IMR-90 (cell line): ENCODE results near the gene OR52K1. TPM values are rescaled to one million over a fixed set of nuclear protein-coding genes. Genes with fewer than 3 reads are reported as not detected.

ENCODE experiments used
- ATAC-seq: fragments of 200-7000 bp; cut with Tn5 transposase; 2 replicates; pipeline ENCODE4 v1.9.1; 2020; ENCODE audit warnings: low read depth, mild to moderate bottlenecking, moderate library complexity
- BruUV-seq: library from RNA; stranded (reverse); fragments of 400-500 nt; replicated peaks from 2 replicates; lab custom pipeline; 2021; lab: Mats Ljungman, UMichigan
- CTCF ChIA-PET: fragments of 300-600 bp; formaldehyde crosslinking; extraction: SDS; loops from one replicate; lab custom pipeline; 2021; ENCODE audit warnings: antibody characterized with exemption; lab: Yijun Ruan, JAX
- POLR2A ChIA-PET: fragments of 300-600 bp; sonication (Branson Sonifier 250); formaldehyde crosslinking; loops from one replicate; lab custom pipeline; 2022; ENCODE audit warnings: antibody characterized with exemption; ENCODE audit not compliant: unreplicated experiment; lab: Charles Lee
- DNase-seq: peaks from one replicate; pipeline ENCODE4 v3.0.0; 2013
- H2AFZ ChIP-seq: replicated peaks from 2 replicates; pipeline ENCODE3; 2013; ENCODE audit warnings: low read length, mild to moderate bottlenecking; ENCODE audit not compliant: poor library complexity
- H2AK5ac ChIP-seq: 2 replicates; pipeline ENCODE4 v1.6.1; 2013; ENCODE audit warnings: low read depth, low read length, inconsistent platforms
- H2AK9ac ChIP-seq: replicated peaks from 2 replicates; pipeline ENCODE3; 2013; ENCODE audit warnings: mild to moderate bottlenecking, low read depth, low read length, moderate library complexity; ENCODE audit not compliant: poor library complexity
- H2BK120ac ChIP-seq: 2 replicates; pipeline ENCODE4 v1.6.1; 2013; ENCODE audit warnings: low read depth, low read length, inconsistent platforms
- H2BK15ac ChIP-seq: 3 replicates; pipeline ENCODE4 v1.6.1; 2013; ENCODE audit warnings: low read depth, low read length, inconsistent platforms
- H2BK20ac ChIP-seq: 2 replicates; pipeline ENCODE4 v1.6.1; 2013; ENCODE audit warnings: low read depth, mild to moderate bottlenecking, inconsistent platforms, low read length, moderate library complexity
- H2BK5ac ChIP-seq: 2 replicates; pipeline ENCODE4 v1.6.1; 2013; ENCODE audit warnings: mild to moderate bottlenecking, low read depth, low read length, inconsistent platforms; ENCODE audit not compliant: poor library complexity, severe bottlenecking
- H3K14ac ChIP-seq: replicated peaks from 2 replicates; pipeline ENCODE4 v1.6.1; 2013; ENCODE audit warnings: low read depth, low read length, inconsistent platforms
- H3K18ac ChIP-seq: 2 replicates; pipeline ENCODE4 v1.6.1; 2013; ENCODE audit warnings: low read depth, low read length, control low read depth
- H3K23ac ChIP-seq: 2 replicates; pipeline ENCODE4 v1.6.1; 2013; ENCODE audit warnings: low read depth, low read length, inconsistent platforms
- H3K27ac ChIP-seq: 2 replicates; pipeline ENCODE4 v1.5.1; 2013; ENCODE audit warnings: mild to moderate bottlenecking, control low read depth, low read length; ENCODE audit not compliant: insufficient read depth
- H3K27me3 ChIP-seq: 2 replicates; pipeline ENCODE4 v1.6.1; 2013; ENCODE audit warnings: low read length; ENCODE audit not compliant: control insufficient read depth, insufficient read depth
- H3K36me3 ChIP-seq: 2 replicates; pipeline ENCODE4 v1.6.1; 2013; ENCODE audit warnings: low read length, mixed read lengths; ENCODE audit not compliant: control insufficient read depth, insufficient read depth
- H3K4ac ChIP-seq: 2 replicates; pipeline ENCODE4 v1.6.1; 2013; ENCODE audit warnings: low read depth, low read length, inconsistent platforms
- H3K4me1 ChIP-seq: 2 replicates; pipeline ENCODE4 v1.6.1; 2013; ENCODE audit warnings: low read length, mixed read lengths; ENCODE audit not compliant: control insufficient read depth, insufficient read depth
- H3K4me2 ChIP-seq: 2 replicates; pipeline ENCODE4 v1.6.1; 2013; ENCODE audit warnings: low read depth, mild to moderate bottlenecking, control low read depth, low read length, moderate library complexity
- H3K4me3 ChIP-seq: 2 replicates; pipeline ENCODE4 v1.5.1; 2013; ENCODE audit warnings: low read depth, mild to moderate bottlenecking, control low read depth, low read length, moderate library complexity; ENCODE audit not compliant: insufficient read depth
- H3K56ac ChIP-seq: 2 replicates; pipeline ENCODE4 v1.6.1; 2013; ENCODE audit warnings: low read length, inconsistent platforms; ENCODE audit not compliant: insufficient read depth; ENCODE audit errors: extremely low read depth
- H3K79me1 ChIP-seq, 2 experiments: 2 replicates each; pipeline ENCODE4 v1.6.1; 2013; ENCODE audit warnings: low read length in 2 of 2, inconsistent platforms in 1 of 2, low read depth in 1 of 2
- H3K9ac ChIP-seq: 2 replicates; pipeline ENCODE4 v1.6.1; 2013; ENCODE audit warnings: low read depth, low read length, control low read depth
- H3K9me1 ChIP-seq: 2 replicates; pipeline ENCODE4 v1.6.1; 2013; ENCODE audit warnings: low read length, inconsistent platforms; ENCODE audit not compliant: insufficient read depth
- H3K9me3 ChIP-seq: 2 replicates; pipeline ENCODE4 v1.6.1; 2013; ENCODE audit warnings: low read length; ENCODE audit not compliant: control insufficient read depth, insufficient read depth
- H4K20me1 ChIP-seq: 2 replicates; pipeline ENCODE4 v1.6.1; 2013; ENCODE audit warnings: low read length, inconsistent platforms; ENCODE audit not compliant: insufficient read depth
- H4K5ac ChIP-seq: 2 replicates; pipeline ENCODE4 v1.6.1; 2013; ENCODE audit warnings: mild to moderate bottlenecking, low read depth, low read length, control low read depth
- H4K8ac ChIP-seq, 2 experiments: 2 replicates each; pipeline ENCODE4 v1.6.1; 2013; ENCODE audit warnings: low read depth in 2 of 2, low read length in 2 of 2, control low read depth in 1 of 2, inconsistent platforms in 1 of 2
- H4K91ac ChIP-seq: 2 replicates; pipeline ENCODE4 v1.6.1; 2013; ENCODE audit warnings: low read depth, low read length, inconsistent platforms; ENCODE audit not compliant: insufficient read depth
- BHLHE40 ChIP-seq: fragments of 150-350 bp; IDR thresholded peaks from 2 replicates; pipeline ENCODE4 v1.6.1; 2016; ENCODE audit warnings: mild to moderate bottlenecking, low read depth, low read length
- CHD1 ChIP-seq: IDR thresholded peaks from 2 replicates; pipeline ENCODE4 v1.6.1; 2012; ENCODE audit warnings: low read depth, low read length, improper control_type of control experiment
- ELK1 ChIP-seq: fragments of 150-350 bp; IDR thresholded peaks from 2 replicates; pipeline ENCODE4 v1.6.1; 2016; ENCODE audit warnings: low read depth, mild to moderate bottlenecking, low read length, moderate library complexity, borderline replicate concordance
- FOS ChIP-seq: fragments of 150-350 bp; IDR thresholded peaks from 2 replicates; pipeline ENCODE4 v1.6.1; 2016; ENCODE audit warnings: low read depth, low read length
- MAFK ChIP-seq: IDR thresholded peaks from 2 replicates; pipeline ENCODE4 v1.6.1; 2012; ENCODE audit warnings: low read depth, low read length, improper control_type of control experiment
- MAZ ChIP-seq: IDR thresholded peaks from 2 replicates; pipeline ENCODE4 v1.6.1; 2012; ENCODE audit warnings: low read depth, mild to moderate bottlenecking, low read length, improper control_type of control experiment, moderate library complexity, borderline replicate concordance
- MXI1 ChIP-seq: IDR thresholded peaks from 2 replicates; pipeline ENCODE4 v1.6.1; 2012; ENCODE audit warnings: low read depth, mild to moderate bottlenecking, low read length, moderate library complexity, borderline replicate concordance
- NFE2L2 ChIP-seq: fragments of 150-350 bp; IDR thresholded peaks from 2 replicates; pipeline ENCODE4 v1.6.1; 2016; ENCODE audit warnings: low read depth, mild to moderate bottlenecking, low read length
- POLR2A ChIP-seq: IDR thresholded peaks from 2 replicates; pipeline ENCODE4 v1.6.1; 2012; ENCODE audit warnings: mild to moderate bottlenecking, low read depth, low read length
- RAD21 ChIP-seq: IDR thresholded peaks from 2 replicates; pipeline ENCODE4 v1.6.1; 2012; ENCODE audit warnings: low read length, improper control_type of control experiment
- RCOR1 ChIP-seq: IDR thresholded peaks from 2 replicates; pipeline ENCODE4 v1.6.1; 2012; ENCODE audit warnings: mild to moderate bottlenecking, low read length, improper control_type of control experiment; ENCODE audit not compliant: insufficient replicate concordance
- RFX5 ChIP-seq: IDR thresholded peaks from 2 replicates; pipeline ENCODE4 v1.8.0; 2012; ENCODE audit warnings: low read depth, mild to moderate bottlenecking, low read length, moderate library complexity
- SMC3 ChIP-seq: fragments of 150-350 bp; IDR thresholded peaks from 2 replicates; pipeline ENCODE4 v1.6.1; 2016; ENCODE audit warnings: low read depth, mild to moderate bottlenecking, antibody characterized with exemption, low read length, moderate library complexity
- USF2 ChIP-seq: fragments of 150-350 bp; IDR thresholded peaks from 2 replicates; pipeline ENCODE4 v1.6.1; 2017; ENCODE audit warnings: mild to moderate bottlenecking, antibody characterized with exemption, low read length, low read depth
- WGBS, 2 experiments: methylation state at CpG; one replicate each; pipeline versions ENCODE4 v1.1.5 to v1.1.7; 2013; ENCODE audit warnings: missing lambda C conversion rate in 2 of 2; ENCODE audit not compliant: insufficient read length in 1 of 2; ENCODE audit errors: extremely low coverage in 2 of 2; 5-methylcytosine and 5-hydroxymethylcytosine counted together
- dilution Hi-C: fragments of 300-500 bp; cut with HindIII; formaldehyde crosslinking; loops from one replicate; pipeline ENCODE4 v1.14.3; 2018; ENCODE audit warnings: low sequenced_read_pairs; ENCODE audit not compliant: unreplicated experiment
- in situ Hi-C: fragments of 300-500 bp; cut with MboI; formaldehyde crosslinking; loops from 3 replicates; pipeline ENCODE4 v1.14.3; 2019; ENCODE audit warnings: low sequenced_read_pairs, inconsistent platforms, mixed read lengths
- intact Hi-C: fragments of 100-400 bp; cut with micrococcal nuclease; formaldehyde crosslinking; loops from 2 replicates; pipeline ENCODE4 v1.10.0; 2022
- polyA plus RNA-seq, 3 experiments: library from polyadenylated mRNA; depleted of rRNA; stranded (reverse); fragments of >200 nt; gene quantifications; 2 replicates each; pipeline ENCODE4 v1.2.3, GENCODE V29; 2012; ENCODE audit warnings: low replicate concordance in 1 of 3
- total RNA-seq: library from RNA; depleted of rRNA; stranded (reverse); fragments of >200 nt; gene quantifications from 2 replicates; pipeline ENCODE4 v1.2.3, GENCODE V29; 2012
- TF ChIP-seq, protein P1 (sequence below): conservative IDR thresholded peaks from 2 replicates; pipeline ENCODE4 v1.5.1; 2012; ENCODE audit warnings: mild to moderate bottlenecking, low read depth, low read length, improper control_type of control experiment

Gene OR52K1
- total and polyA plus RNA-seq, 2 of the 4 experiments (the other 2 are of a cell fraction) = not detected

DNA sequence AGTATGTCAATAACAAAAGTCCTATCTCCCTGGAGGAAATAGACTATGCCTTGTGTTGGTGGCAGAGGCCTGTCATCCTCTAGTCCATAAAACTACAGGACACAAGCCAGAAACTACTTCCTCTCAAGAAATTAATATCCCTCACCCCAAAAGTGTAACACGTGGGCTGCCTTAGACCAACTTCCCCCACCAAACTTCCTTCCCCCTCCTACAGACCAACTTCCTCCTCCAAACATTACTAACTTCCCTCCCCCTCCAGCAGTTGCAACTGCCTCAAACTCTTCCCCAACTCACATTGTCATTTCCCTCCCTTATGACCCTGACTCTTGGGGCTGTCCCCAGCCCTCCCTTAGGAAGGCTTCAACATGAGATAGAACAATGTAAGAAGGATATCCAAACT, 27.0 kb upstream of the OR52K1 start:
- no peak overlapping the region for H3K56ac ChIP-seq
- no peak overlapping the region for H3K9ac ChIP-seq
- H2BK15ac ChIP-seq = no peak overlapping the region
- no peak for TF ChIP-seq RFX5
- no peak for TF ChIP-seq RCOR1
- TF ChIP-seq USF2 = no peak
- TF ChIP-seq NFE2L2 = no peak
- no peak for TF ChIP-seq CHD1
- TF ChIP-seq FOS = no peak
- TF ChIP-seq, protein P1, sequence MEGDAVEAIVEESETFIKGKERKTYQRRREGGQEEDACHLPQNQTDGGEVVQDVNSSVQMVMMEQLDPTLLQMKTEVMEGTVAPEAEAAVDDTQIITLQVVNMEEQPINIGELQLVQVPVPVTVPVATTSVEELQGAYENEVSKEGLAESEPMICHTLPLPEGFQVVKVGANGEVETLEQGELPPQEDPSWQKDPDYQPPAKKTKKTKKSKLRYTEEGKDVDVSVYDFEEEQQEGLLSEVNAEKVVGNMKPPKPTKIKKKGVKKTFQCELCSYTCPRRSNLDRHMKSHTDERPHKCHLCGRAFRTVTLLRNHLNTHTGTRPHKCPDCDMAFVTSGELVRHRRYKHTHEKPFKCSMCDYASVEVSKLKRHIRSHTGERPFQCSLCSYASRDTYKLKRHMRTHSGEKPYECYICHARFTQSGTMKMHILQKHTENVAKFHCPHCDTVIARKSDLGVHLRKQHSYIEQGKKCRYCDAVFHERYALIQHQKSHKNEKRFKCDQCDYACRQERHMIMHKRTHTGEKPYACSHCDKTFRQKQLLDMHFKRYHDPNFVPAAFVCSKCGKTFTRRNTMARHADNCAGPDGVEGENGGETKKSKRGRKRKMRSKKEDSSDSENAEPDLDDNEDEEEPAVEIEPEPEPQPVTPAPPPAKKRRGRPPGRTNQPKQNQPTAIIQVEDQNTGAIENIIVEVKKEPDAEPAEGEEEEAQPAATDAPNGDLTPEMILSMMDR = no peak
- no peak for TF ChIP-seq ELK1
- TF ChIP-seq MXI1 = no peak
- TF ChIP-seq BHLHE40 = no peak
- TF ChIP-seq SMC3 = no peak
- TF ChIP-seq POLR2A = no peak
- no peak for TF ChIP-seq RAD21
- TF ChIP-seq MAZ = no peak
- TF ChIP-seq MAFK = no peak
- BruUV-seq = no TSS peak
- no peaks in the 10 kb centered on the region for H3K27me3 ChIP-seq
- no peak overlapping the region for H3K4ac ChIP-seq
- H2AK5ac ChIP-seq = no peak overlapping the region
- H4K5ac ChIP-seq = no peak overlapping the region
- no peak overlapping the region for H3K18ac ChIP-seq
- no peak overlapping the region for H3K4me3 ChIP-seq
- no peak overlapping the region for H2BK5ac ChIP-seq
- intact Hi-C loops (no loop called here), dilution Hi-C loops (no loop called here), in situ Hi-C loops (no loop called here)
- H2BK120ac ChIP-seq = no peak overlapping the region
- no peak overlapping the region for H4K91ac ChIP-seq
- H3K9me3 ChIP-seq = no peaks in the 10 kb centered on the region; the same call in 1 of the 2 replicates
- no CpG with 5 or more reads among the region's 1 CpG for WGBS, 2 experiments
- H2AFZ ChIP-seq = no peak overlapping the region
- ChIA-PET POLR2A (no interaction called here), CTCF (no interaction called here)
- H4K8ac ChIP-seq = no peak overlapping the region
- H3K79me1 ChIP-seq = no peaks in the 10 kb centered on the region
- no peak overlapping the region for H3K14ac ChIP-seq
- H3K27ac ChIP-seq = no peak overlapping the region
- H2AK9ac ChIP-seq = no peak overlapping the region
- no peaks in the 10 kb centered on the region for H3K4me1 ChIP-seq
- no peaks in the 10 kb centered on the region for H4K20me1 ChIP-seq
- DNase-seq = no peak
- ATAC-seq = no peak
- no peak overlapping the region for H3K23ac ChIP-seq
- no peak overlapping the region for H3K4me2 ChIP-seq
- no peaks in the 10 kb centered on the region for H3K36me3 ChIP-seq
- no peak overlapping the region for H2BK20ac ChIP-seq
- no peaks in the 10 kb centered on the region for H3K9me1 ChIP-seq
